CD4-positive, alpha-beta T cell treated with Interleukin-6 for 4 hours (primary cell): Measurements from ENCODE around the gene C1QL2.

ENCODE experiments used
- DNase-seq: peaks from one replicate; pipeline ENCODE4 v3.0.0-alpha.2; 2020; ENCODE audit warnings: mixed read lengths

The C1QL2 gene

DNA sequence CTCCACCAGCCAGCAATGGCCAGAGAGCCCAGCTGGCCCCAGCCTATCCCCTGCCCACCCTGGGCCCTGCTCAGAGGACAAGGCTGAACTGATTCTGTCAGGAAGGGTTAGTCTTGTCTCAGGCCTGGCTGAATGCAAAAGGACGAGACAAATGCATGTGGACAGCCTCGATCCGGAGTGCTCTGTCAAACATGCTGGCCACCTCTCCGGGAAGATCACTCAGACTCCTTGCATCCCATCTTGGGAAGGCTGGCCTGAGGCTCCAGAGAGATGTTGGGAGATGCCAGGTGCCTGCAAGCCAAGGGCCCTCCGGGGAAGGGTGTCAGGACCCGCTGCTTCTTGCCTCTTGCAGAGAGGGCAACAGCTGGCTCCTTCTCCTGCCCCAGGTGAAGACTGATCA, 20.2 kb upstream of the C1QL2 start:
- no peak for DNase-seq

DNA sequence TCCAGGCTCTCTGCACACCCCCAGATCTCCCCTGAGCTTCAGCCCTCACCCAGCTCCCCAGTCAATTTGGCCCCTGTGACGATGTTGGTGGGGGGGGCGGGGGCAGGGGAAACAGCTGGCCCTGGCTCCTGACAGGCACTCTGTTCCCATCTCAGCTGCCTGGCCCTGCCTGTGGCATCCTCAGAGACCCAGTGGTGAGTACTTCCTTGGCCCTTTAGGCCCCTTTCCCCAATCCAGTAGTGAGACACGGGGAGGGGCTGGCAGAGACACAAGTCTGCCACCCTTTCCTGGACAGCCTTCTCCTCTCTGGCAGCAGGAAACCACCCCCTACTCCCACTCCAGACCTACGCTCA, 19.3 kb upstream of the C1QL2 start:
- DNase-seq = no peak

DNA sequence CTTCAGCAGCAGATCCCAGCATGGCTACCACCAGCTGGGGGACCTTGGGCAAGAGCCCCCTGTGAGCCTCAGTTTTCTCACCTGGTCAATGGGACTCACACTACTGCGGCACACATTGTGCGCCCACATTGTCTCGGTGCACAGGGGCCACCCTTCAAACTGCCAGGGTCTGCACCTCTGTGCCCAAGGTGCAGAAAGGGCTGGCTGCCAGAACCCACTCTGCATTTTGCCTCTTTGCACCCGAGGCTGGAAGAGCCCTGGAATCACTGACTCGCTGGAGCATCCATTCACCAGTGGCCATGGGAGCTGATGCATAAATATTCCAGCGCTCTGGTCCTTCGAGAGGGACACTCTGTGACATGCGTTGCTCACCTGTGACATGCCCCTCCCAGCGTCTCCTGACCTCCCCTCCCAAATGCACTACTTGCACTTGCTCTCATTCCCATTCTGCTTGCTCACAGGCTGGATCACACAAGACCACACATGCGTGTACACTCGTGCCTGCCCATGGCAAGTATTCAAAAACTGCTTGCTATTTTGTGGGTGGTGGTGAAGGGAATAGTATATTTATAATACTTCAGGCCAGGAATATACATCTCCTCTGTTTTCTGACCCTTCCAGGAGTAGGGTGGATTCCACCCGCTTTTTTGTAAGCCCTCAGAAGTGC, 18.8 kb upstream of the C1QL2 start:
- DNase-seq = no peak

DNA sequence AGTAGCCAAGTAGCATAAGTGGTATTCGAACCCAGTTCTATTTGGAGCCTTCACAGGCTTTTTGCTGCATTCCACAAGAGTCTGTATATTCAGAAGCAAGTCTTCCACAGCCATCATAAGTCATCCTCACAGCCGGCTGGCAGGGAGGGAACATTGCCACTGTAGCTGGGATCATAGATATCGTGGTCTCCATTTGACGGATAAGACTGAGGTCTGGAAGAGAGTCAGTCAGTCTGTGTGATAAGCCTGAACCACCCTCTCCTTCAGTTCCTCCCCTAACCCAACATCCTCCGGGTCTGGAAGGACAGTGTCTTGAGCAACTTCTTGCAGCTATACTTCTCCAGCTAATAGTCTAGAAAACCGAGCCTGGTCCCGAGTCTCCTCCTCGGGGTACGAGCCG, 17.0 kb upstream of the C1QL2 start:
- no peak for DNase-seq

DNA sequence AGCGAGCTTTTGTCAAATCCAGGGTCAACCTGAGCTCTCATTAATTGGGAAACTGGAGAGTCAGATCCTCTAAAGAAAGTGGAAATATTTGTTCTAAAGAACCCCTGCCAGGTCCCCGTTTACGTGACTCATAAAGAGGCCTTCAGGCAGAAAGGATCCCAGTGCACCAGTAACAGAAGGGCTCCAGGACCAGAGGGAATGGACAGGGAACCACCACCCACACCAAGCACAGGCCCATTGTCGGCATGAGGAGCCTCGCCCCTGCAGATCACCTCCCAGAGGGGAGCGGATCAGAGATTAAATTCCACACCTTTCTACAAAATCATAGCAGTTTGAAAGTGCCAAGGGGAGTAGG, 16.4 kb upstream of the C1QL2 start:
- no peak for DNase-seq

DNA sequence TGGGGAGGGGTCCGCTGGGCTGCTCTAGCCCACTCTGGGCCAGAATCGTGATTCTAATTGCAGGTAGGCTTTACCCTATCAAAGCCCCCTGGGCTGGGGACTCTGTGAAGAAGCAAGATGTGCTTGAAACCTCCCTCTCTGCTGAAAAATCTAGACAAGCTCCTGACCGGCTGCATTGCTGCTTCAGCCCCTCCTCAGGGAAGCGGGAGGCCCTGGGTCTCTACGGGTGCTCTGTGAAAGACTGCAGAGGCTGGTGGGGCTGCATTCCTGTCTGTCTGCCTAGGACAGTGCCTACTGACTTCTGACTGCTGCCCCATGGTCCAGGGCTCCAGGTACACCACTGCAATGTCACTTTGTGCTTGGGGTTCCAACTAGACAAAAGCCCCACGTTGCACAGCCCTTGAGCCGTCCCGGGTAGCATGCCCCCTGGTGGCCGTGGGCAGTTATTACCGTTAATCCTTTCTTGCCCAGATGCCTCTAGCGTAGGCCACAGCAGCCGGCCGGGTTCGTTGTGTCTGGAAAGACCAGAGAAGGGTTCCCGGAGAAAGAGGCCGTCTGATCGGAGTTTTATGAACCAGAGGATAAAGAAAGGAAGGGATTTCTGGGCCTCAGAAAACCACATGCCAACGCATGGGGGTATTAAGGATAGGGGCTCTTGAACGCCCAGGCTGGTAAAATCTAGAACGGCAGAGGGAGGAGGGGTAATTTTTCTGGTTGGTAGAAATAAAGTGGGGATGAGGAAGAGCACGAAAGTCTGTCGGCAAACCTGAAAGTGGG, 15.9 kb upstream of the C1QL2 start:
- peak; percentile 59 for DNase-seq

DNA sequence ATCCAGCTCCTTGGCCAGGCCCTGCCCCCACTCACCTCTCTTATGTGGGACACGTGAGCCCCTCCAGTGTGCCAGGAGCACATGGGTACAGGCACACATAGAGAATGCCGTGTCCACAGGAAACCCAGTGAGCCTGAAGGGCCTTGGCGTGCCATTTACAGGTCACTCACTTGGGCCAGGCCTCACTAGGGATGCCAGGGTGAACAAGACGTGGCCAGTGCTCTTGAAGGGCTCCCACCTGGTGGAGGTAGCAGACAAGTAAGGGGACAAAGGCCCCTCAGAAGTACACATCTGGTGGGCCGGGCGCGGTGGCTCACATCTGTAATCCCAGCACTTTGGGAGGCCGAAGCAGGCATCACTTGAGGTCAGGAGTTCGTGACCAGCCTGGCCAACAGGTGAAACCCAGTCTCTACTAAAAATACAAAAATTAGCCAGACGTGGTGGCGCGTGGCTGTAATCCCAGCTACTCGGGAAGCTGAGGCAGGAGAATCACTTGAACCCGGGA, 15.1 kb upstream of the C1QL2 start:
- no peak for DNase-seq

DNA sequence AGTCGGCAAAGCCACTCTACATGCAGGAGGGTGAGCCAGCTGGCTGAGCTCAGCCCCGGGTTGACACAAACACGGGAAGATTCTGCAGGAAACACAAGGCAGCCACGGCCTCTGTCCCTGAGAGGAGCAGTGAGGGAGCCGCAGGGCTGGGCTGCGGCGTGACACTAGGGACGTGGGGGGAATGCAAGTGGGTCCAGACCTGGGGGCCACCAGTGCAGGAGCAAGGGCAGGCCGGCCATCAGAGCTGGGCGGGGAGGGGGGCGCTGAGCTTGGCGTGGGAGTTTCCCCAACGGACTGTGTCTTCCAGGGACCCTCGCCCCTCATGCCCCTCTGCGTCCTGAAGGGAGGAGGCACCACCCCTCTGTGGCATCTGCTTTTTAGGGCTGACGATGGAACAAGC, 12.0 kb upstream of the C1QL2 start:
- no peak for DNase-seq

DNA sequence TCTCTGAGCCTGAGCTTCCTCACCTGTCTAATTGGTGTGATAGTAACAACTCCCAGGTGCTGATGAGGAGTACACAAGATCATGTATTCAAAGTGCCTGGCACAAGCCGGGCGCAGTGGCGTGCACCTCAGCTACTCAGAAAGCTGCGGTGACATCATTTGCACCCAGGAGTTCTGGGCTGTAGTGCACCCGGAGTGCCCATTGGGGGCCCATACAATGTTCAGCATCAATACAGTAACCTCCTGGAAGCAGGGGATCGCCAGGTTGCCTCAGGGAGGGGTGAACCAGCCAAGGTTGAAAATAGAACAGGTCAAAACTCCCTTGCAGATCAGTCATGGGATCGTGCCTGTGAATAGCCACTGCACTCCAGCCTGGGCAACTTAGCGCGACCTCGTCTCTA, 11.2 kb upstream of the C1QL2 start:
- DNase-seq = no peak

DNA sequence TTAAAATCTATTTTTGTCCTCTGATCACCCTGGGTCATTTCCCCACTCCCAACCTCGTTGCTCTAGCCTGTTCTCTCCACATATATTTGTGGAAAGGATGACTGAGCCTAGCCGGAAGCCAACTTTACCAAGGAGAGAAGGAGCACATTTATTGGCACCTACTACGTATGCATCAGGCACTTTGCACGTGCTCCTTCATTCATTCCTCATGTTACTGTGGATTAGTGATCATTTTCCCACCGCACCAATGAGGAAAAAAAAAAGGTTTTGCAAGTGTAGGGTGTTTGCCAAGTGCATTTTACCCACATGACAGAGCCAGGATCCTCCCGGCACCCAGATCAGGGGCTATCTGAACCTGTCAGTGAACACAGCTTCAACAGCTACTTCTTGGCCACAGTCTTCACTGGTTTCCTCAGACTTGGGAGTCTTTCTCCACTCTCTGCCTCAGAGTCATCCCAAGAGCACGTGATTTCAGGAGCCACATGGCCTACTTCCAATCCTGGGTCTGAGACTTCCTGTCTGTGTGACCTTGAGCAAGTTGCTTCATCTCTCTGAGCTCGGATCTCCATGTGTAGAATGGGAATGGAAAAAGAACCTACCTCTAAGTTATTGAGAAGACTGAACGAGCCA, 1.9 kb upstream of the C1QL2 start:
- no peak for DNase-seq

DNA sequence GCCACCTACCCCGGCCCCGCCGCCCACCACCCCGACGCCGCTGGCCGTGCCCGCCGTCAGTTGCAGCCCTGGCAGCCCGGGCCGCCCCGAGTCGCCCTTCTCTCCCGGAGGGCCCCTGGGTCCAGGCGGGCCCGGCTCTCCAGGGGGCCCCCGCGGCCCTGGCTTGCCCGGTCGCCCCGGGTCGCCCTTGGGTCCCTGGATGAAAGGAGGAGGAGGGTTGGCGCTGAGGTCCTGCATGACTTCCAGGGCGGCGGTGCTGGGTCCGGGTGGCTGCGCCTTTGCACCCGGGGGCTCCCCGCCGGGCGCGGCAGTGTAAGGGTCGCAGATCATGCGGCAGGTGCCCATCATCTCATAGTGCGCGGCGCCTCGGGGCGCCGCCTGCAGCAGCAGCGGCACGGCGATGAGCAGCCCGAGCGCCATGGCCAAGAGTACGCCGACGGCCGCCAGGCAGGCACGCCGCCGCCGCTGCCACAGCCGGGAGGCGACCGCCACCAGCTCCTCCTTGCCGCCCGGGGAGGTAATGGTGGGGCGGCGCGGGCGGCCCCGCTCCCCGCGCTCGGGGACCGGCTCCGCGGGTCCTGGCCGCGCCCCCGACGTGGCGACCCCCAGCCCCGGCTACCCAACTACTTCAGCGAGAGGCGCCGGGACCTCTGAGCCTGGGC, 570 bp downstream of the C1QL2 start:
- DNase-seq = no peak

DNA sequence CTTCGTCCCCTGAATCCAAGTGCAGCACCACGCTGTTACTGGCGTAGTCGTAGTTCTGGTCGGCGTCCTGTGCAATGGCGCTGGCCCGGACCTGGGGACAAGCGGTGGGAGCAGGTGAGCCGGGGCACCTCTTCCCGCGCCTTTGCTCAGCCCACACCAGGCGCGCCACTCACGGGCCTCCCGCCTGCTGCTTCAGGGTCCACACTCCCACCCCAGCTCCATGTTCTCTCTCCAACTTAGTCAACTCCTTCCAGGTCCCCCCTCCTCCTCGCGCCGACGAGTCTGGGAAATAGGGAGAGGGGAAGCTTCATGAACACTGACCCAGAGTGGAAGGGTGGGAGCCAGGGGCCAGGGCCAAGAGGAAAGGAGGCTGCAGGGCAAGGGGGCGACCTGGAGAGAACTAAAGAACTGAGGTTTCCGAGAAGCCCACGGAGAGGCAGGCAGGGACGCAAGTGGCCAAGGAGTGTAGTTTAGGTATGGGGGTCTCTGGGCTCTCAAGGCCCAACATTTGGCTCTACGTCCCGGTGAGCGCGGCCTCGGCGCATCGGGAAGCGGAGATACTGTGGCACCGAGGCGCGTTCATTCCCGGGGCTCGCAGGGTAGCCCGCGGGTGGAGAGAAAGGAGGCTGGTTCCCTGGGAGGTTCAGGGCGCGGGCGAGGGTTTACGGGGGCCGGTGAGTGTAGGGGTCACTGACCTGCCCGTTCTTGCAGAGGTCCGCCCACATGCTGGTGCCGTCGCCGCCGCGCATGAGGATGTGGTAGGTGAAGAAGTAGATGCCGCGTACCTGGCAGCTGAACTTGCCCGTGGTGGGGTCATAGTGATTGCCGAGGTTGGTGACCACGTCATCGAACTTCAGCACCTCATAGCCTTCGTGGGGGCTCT, 1.4 kb downstream of the C1QL2 start:
- DNase-seq = no peak

DNA sequence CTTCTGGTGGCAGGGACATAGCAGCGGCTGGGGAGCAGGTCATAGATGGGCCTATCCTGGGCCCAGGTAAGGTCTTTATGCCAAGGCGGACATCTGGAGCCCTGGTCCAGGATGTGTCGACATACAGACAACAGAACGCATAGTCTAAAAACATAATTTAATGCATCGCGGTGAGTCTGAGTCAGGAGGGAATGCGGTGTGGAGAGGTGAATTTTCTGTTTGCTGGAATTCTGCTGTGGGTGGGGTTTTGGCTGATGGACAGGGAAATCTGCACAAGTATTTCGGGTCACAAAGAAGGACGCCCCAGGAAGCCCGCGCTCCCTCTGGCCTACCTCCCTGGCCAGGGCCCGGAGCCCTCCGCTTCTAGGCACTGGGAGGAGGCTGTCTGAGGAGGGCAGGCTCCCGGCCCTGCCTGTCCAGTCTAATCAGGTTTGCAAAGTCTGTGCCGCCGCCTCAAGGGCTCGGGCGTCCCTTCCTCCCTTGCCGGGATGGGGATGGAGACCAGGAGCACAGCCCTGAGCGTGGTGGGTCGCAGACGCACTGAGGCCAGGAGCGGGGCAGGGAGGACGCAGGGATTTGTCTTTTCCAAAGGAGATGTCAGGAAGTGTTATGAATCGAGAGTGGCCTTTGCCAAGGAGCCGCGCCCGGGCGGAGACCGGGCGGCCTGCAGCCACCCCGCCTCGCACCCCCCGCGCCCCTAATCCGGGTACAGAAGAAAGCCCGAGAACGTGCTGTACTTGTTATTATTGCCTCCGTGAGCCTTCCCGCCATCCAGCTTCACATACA, 2.3 kb downstream of the C1QL2 start:
- no peak for DNase-seq

DNA sequence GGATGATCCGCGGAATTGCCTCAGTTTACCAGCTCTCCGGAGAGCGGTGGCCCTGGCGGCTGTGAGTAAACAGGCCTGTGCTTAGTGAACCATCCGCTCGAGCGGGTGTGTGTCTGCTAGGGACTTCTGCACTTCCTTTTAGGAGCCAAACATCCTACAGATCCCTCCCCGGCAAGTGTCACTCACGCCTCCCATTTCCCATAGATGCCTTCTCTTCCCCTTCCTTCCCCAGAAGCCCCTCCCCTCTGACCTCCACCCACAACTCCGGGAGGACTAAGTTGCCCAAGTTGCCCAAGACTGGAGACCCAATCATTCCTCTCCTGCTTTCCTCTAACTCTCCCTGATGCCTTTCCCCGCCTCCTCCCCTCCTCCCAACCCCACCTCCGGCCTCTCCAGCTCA, 2.9 kb downstream of the C1QL2 start:
- DNase-seq = no peak

DNA sequence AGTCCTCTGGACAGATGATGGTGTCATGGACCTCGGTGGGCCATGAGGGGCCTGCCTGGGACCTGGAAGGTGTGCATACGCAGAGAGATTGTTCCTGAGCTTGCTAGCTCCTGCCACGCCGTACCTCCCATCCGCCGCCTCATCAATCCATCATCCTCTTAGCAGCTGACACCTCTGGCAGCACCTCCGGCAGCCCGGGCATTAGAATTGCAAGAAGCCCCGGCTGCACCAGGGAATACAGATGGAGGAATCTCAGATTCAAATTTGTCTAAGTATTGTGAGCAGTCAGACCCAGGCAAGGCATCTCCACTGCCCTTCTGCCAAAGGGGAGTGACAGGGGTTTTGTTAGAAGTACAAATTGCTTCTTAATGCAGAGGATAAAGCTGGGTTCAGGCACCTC, 4.5 kb downstream of the C1QL2 start:
- DNase-seq = no peak

DNA sequence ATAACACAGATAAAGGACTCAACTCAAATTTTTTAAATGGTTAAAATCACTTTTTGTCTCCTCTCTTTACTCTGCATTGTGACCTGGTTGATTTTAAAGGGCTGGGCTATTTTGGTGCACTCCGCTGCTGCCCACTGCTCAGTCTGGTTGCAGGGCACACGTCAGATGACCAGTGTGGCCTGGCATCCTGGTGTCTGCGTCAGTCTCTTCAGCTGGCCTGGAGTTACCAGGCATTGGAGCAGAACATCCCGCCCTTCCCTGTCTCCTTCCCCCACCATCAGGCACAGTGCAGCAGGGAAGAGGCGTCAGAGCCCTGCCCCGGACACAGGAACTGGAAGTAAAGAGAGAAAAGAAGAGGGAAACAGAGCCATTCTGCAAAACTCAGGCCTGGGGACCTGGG, 8.9 kb downstream of the C1QL2 start:
- no peak for DNase-seq

DNA sequence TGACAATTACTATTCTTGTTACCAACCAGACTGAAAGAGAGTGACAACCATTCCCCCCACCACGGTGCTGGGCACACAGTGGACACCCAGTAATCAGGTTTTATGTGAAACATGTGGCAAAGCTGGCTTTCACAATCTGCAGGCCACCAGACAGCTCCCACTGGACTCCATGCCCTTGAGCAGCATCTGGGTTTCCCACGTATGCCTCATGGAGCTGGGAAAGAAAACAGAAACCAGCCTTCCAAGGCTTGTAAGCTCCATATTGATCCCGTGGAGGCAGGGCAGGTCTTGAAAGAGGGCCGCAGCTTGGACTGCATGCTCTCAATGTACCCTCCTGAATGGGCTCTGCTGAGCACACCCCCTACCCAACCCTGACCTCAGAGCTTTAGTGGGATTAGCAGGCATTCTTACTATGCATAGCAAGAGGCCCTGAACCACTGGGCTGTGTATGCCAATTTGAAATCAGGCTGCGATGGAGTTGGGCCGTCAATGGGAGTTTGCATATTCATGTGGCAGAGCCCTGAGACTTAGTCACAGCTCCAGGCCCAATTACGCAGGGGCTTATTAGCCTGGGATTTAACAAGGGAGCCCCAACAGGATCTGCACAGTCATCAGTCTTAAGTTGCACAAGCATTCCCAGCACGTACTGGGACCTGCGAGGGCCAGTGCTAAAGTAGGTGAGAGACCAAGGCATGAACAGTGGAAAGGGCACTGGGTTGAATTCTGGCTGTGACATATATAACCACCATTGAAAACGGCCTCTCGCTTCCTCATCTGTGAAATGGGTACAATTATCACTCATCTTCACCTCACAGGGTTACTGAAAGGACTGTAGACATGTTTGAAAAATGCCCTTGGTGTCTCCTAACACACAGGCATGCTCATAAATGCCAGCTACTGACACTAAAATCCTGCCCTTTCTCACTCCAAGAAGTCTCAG, 10.5 kb downstream of the C1QL2 start:
- no peak for DNase-seq

DNA sequence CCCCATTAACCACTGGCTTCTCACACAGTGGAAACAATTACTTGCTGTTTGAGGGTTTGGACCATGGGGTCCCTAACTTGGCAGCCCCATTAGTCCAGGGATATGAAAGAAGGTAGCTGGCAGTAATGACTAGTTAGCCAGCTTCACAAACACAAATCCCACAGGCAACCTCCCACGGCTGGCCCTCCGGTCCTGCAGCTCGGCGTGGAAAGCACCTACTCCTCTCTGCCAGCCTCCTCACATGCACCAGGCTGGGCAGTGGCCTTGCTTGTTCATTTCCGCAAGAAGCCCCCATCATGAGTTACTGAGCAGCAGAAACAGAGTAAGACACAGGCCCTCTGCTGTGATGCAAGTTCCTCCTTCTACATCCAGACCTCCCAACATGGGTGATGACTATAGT, 13.7 kb downstream of the C1QL2 start:
- no peak for DNase-seq

DNA sequence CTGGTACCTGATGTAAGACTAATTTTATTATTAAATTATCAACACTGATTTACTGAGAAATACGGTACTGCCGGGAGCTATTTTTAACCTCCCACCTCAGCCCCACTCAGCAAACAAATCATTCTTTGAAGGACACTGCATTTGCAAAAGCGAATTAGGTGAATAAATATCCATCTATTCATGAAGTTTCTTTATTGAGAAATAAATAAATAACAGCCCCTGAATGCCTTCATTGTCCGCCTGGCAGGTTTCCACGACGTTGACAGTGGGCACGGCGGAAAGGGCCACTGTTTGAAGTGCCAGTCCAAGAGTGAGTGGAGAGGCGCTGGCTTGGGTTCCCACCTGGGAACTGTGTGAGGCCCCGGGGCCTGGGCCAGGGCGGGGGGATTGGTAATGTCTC, 15.7 kb downstream of the C1QL2 start:
- DNase-seq = no peak

DNA sequence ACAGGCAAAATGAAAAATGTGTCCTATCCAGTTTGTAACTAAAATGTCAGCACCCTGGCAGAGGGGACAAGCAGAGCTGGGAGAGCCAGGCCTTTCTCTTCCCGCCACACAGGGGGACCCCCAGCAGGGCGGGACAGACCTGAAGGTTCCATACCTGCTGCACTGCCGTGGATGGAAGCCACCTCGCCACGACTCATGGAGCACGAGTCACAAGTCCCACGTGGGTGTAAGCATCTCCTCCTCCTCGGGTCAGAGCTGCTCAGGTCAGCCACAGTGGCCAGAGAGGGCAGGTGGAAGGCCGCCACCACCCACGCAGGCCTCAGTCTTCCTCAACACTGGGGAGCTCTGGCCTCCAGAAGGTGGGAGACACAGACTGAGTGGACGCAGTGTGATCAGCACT, 21.0 kb downstream of the C1QL2 start:
- DNase-seq = no peak

DNA sequence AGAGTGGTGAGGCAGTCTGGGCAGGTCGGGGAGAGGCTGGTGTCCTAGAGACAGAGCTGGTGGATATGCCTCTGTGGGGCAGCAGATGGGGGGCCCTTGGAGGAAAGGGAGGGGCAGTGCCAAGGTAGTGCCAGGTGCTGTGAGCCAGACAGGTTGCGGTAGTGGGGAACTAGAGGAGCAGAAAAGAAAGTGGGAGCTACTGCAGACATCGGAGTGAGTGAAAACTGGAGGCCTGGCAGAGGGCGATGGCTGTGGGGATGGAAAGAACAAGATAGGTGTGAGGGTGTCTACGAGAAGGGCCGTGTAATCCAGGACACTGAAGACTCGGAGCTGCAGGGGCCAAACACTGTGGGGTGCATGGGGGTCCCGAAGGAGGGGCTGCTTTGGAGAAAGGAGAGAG, 21.7 kb downstream of the C1QL2 start:
- no peak for DNase-seq
